H1 (cell line): Measurements from ENCODE around the gene MYO18A. TPM values are rescaled to one million over a fixed set of nuclear protein-coding genes. Genes with fewer than 3 reads are reported as not detected.

ENCODE experiments used
- CTCF ChIA-PET: fragments of 300-600 bp; sonication (Branson Sonifier 250); formaldehyde crosslinking; loops from one replicate; lab custom pipeline; 2021; ENCODE audit not compliant: partially characterized antibody; lab: Charles Lee
- POLR2A ChIA-PET: fragments of 300-600 bp; sonication (Branson Sonifier 250); formaldehyde crosslinking; loops from one replicate; lab custom pipeline; 2021; ENCODE audit warnings: inconsistent platforms; ENCODE audit not compliant: partially characterized antibody; lab: Charles Lee
- DNase-seq, 2 experiments: peaks; one replicate each; pipeline versions ENCODE4 v3.0.0 to v3.0.0-alpha.2; 2010 to 2022; ENCODE audit warnings: low spot score in 2 of 2, low read depth in 1 of 2, mixed read lengths in 1 of 2
- FAIRE-seq: peaks from 2 replicates; lab custom pipeline; 2011; peaks lifted over from hg19 to GRCh38; lab: Jason Lieb, UNC
- H2AFZ ChIP-seq: 2 replicates; pipeline ENCODE4 v1.8.1; 2012; ENCODE audit warnings: low read length, inconsistent platforms
- H2AK5ac ChIP-seq: 2 replicates; pipeline ENCODE4 v1.6.1; 2013; ENCODE audit warnings: low read depth, low read length
- H2BK120ac ChIP-seq: replicated peaks from 2 replicates; pipeline ENCODE3; 2013; ENCODE audit warnings: low read depth, low read length, inconsistent platforms
- H2BK12ac ChIP-seq: 2 replicates; pipeline ENCODE4 v1.6.1; 2013; ENCODE audit warnings: low read depth, low read length
- H2BK15ac ChIP-seq: 2 replicates; pipeline ENCODE4 v1.6.1; 2013; ENCODE audit warnings: low read length
- H2BK20ac ChIP-seq: 2 replicates; pipeline ENCODE4 v1.6.1; 2013; ENCODE audit warnings: low read length
- H2BK5ac ChIP-seq: 2 replicates; pipeline ENCODE4 v1.6.1; 2013; ENCODE audit warnings: low read depth, low read length
- H3K14ac ChIP-seq: 2 replicates; pipeline ENCODE4 v1.6.1; 2013; ENCODE audit warnings: inconsistent platforms; ENCODE audit not compliant: insufficient read length
- H3K18ac ChIP-seq: 2 replicates; pipeline ENCODE4 v1.6.1; 2013; ENCODE audit warnings: low read length; ENCODE audit errors: extremely low read depth
- H3K23ac ChIP-seq: 2 replicates; pipeline ENCODE4 v1.6.1; 2013; ENCODE audit warnings: inconsistent platforms; ENCODE audit not compliant: insufficient read length
- H3K23me2 ChIP-seq: 2 replicates; pipeline ENCODE4 v1.6.1; 2013; ENCODE audit warnings: low read depth, low read length
- H3K27ac ChIP-seq: 2 replicates; pipeline ENCODE4 v1.6.1; 2011; ENCODE audit warnings: low read depth, low read length, inconsistent platforms
- H3K27me3 ChIP-seq, 4 experiments: replicated peaks in 1 of 4; 1 replicate in 1 of 4; 2 replicates in 3 of 4; pipeline versions ENCODE4 v1.6.1 to v1.8.1; 2011 to 2013; ENCODE audit warnings: low read length in 3 of 4, mild to moderate bottlenecking in 3 of 4, inconsistent platforms in 2 of 4, mixed read lengths in 2 of 4, moderate library complexity in 1 of 4; ENCODE audit not compliant: control insufficient read depth in 3 of 4, insufficient read depth in 3 of 4; ENCODE audit errors: extremely low read depth in 1 of 4
- H3K36me3 ChIP-seq, 4 experiments: 2 replicates each; pipeline versions ENCODE4 v1.6.1 to v1.8.1; 2011 to 2013; ENCODE audit warnings: mild to moderate bottlenecking in 4 of 4, low read length in 3 of 4, moderate library complexity in 2 of 4, control low read depth in 1 of 4, inconsistent platforms in 1 of 4; ENCODE audit not compliant: insufficient read depth in 4 of 4, control insufficient read depth in 2 of 4
- H3K4ac ChIP-seq: replicated peaks from 2 replicates; pipeline ENCODE3; 2013; ENCODE audit warnings: low read length, low read depth, mixed read lengths, inconsistent platforms; ENCODE audit not compliant: insufficient read length
- H3K4me1 ChIP-seq, 4 experiments: replicated peaks in 1 of 4; 1 replicate in 1 of 4; 2 replicates in 3 of 4; pipeline versions ENCODE4 v1.6.1 to v1.8.1; 2011 to 2013; ENCODE audit warnings: low read length in 3 of 4, inconsistent platforms in 2 of 4, mixed read lengths in 1 of 4; ENCODE audit not compliant: insufficient read depth in 4 of 4, control insufficient read depth in 3 of 4
- H3K4me2 ChIP-seq, 2 experiments: 2 replicates each; pipeline versions ENCODE4 v1.6.1 to v1.8.1; 2011 to 2013; ENCODE audit warnings: low read depth in 2 of 2, low read length in 2 of 2, control low read depth in 1 of 2, inconsistent platforms in 1 of 2, mild to moderate bottlenecking in 1 of 2; ENCODE audit not compliant: insufficient read depth in 1 of 2
- H3K4me3 ChIP-seq, 4 experiments: fragments of 200-600, 300-600 bp in 1 of 4; sonication (generic), shearing (Covaris generic), sonication (Bioruptor Twin) in 1 of 4; 2 replicates each; pipeline versions ENCODE4 v1.5.1 to v1.8.1; 2011 to 2016; ENCODE audit warnings: low read length in 4 of 4, low read depth in 3 of 4, control low read depth in 2 of 4, inconsistent platforms in 2 of 4, mild to moderate bottlenecking in 2 of 4, mixed read lengths in 1 of 4, moderate library complexity in 1 of 4; ENCODE audit not compliant: insufficient read depth in 2 of 4; ENCODE audit errors: extremely low read depth in 1 of 4
- H3K56ac ChIP-seq: replicated peaks from 2 replicates; pipeline ENCODE3; 2013; ENCODE audit warnings: low read depth, mild to moderate bottlenecking, mixed read lengths, low read length, inconsistent platforms; ENCODE audit not compliant: insufficient read length
- H3K79me1 ChIP-seq: 2 replicates; pipeline ENCODE4 v1.6.1; 2013; ENCODE audit warnings: low read depth, low read length, control low read depth
- H3K79me2 ChIP-seq, 2 experiments: 2 replicates each; pipeline versions ENCODE4 v1.6.1 to v1.8.1; 2012 to 2013; ENCODE audit warnings: low read length in 2 of 2, mild to moderate bottlenecking in 2 of 2, inconsistent platforms in 1 of 2; ENCODE audit not compliant: insufficient read depth in 2 of 2, control insufficient read depth in 1 of 2
- H3K9ac ChIP-seq, 4 experiments: replicated peaks in 1 of 4; 1 replicate in 1 of 4; 2 replicates in 3 of 4; pipeline versions ENCODE4 v1.6.1 to v1.8.1; 2011 to 2013; ENCODE audit warnings: low read depth in 3 of 4, low read length in 3 of 4, control low read depth in 2 of 4, mild to moderate bottlenecking in 2 of 4, moderate library complexity in 2 of 4, inconsistent platforms in 1 of 4; ENCODE audit errors: extremely low read depth in 1 of 4
- H3K9me3 ChIP-seq, 2 experiments: 2 replicates each; pipeline versions ENCODE4 v1.6.1 to v1.8.1; 2012 to 2013; ENCODE audit warnings: mild to moderate bottlenecking in 2 of 2, moderate library complexity in 2 of 2, control low read depth in 1 of 2, inconsistent platforms in 1 of 2, low read depth in 1 of 2, low read length in 1 of 2, mixed read lengths in 1 of 2; ENCODE audit not compliant: insufficient read depth in 2 of 2
- H4K20me1 ChIP-seq, 2 experiments: replicated peaks in 1 of 2; 2 replicates each; pipeline versions ENCODE3 to v1.8.1; 2011 to 2013; ENCODE audit warnings: inconsistent platforms in 2 of 2, low read length in 2 of 2, mild to moderate bottlenecking in 1 of 2; ENCODE audit not compliant: insufficient read depth in 2 of 2, control insufficient read depth in 1 of 2
- H4K5ac ChIP-seq: 2 replicates; pipeline ENCODE4 v1.6.1; 2013; ENCODE audit warnings: low read length, low read depth, mixed read lengths, inconsistent platforms; ENCODE audit not compliant: insufficient read length
- H4K8ac ChIP-seq: 2 replicates; pipeline ENCODE4 v1.8.0; 2013; ENCODE audit warnings: mild to moderate bottlenecking, moderate library complexity, low read length, inconsistent platforms; ENCODE audit not compliant: insufficient read depth; ENCODE audit errors: extremely low read depth
- H4K91ac ChIP-seq: replicated peaks from 2 replicates; pipeline ENCODE3; 2013; ENCODE audit warnings: low read length, mixed read lengths, inconsistent platforms; ENCODE audit not compliant: insufficient read length
- BRCA1 ChIP-seq: IDR thresholded peaks from 2 replicates; pipeline ENCODE4 v1.6.1; 2012; ENCODE audit warnings: low read depth, low read length, improper control_type of control experiment
- CHD2 ChIP-seq: IDR thresholded peaks from 2 replicates; pipeline ENCODE4 v1.6.1; 2012; ENCODE audit warnings: low read length, improper control_type of control experiment
- CTBP2 ChIP-seq: IDR thresholded peaks from 2 replicates; pipeline ENCODE4 v1.7.0; 2011; ENCODE audit warnings: borderline replicate concordance, mild to moderate bottlenecking, moderate library complexity, mixed read lengths, low read length; ENCODE audit not compliant: insufficient read depth, insufficient read length
- EGR1 ChIP-seq: IDR thresholded peaks from 2 replicates; pipeline ENCODE4 v1.6.1; 2011; ENCODE audit warnings: low read depth, low read length, borderline replicate concordance
- POU5F1 ChIP-seq: IDR thresholded peaks from 2 replicates; pipeline ENCODE4 v1.6.1; 2011; ENCODE audit warnings: low read depth, mild to moderate bottlenecking, low read length, moderate library complexity
- TAF1 ChIP-seq: IDR thresholded peaks from 2 replicates; pipeline ENCODE4 v1.6.1; 2011; ENCODE audit warnings: mild to moderate bottlenecking, low read depth, low read length
- WGBS, 2 experiments: shearing (Covaris generic) in 1 of 2; methylation state at CpG; one replicate each; pipeline versions ENCODE4 v1.1.6 to v1.1.7; 2013 to 2015; ENCODE audit warnings: low lambda C conversion rate in 2 of 2, mixed read lengths in 2 of 2, inconsistent platforms in 1 of 2, low coverage in 1 of 2, missing lambda C conversion rate in 1 of 2; ENCODE audit not compliant: insufficient replicate concordance in 2 of 2, insufficient coverage in 1 of 2, insufficient read length in 1 of 2; ENCODE audit errors: extremely low coverage in 1 of 2, missing lambda C conversion rate in 1 of 2; 5-methylcytosine and 5-hydroxymethylcytosine counted together
- polyA plus RNA-seq, 7 experiments: library from polyadenylated mRNA; depleted of rRNA in 3 of 7; stranded (reverse) in 5 of 7; unstranded in 2 of 7; fragments of >200 nt in 5 of 7; fragments of 200-250 nt in 2 of 7; gene quantifications; 1 replicate in 5 of 7; 2 replicates in 1 of 7; 4 replicates in 1 of 7; pipeline versions ENCODE4 v1.2.1 to v1.2.3, GENCODE V29; 2011 to 2013; ENCODE audit warnings: missing spikeins in 2 of 7, mixed read lengths in 2 of 7
- total RNA-seq: library from RNA; stranded (reverse); fragmentation: NEBNext Ultra II Directional; extraction: Animal tissue kit (Norgen Biotek cat#: 25700); gene quantifications from 2 replicates; pipeline ENCODE4 v1.2.1, GENCODE V29; 2021
- TF ChIP-seq, protein P1 (sequence below): IDR thresholded peaks from 2 replicates; pipeline ENCODE4 v1.6.1; 2012; ENCODE audit warnings: low read length, inconsistent platforms
- TF ChIP-seq, protein P2 (sequence below): IDR thresholded peaks from 2 replicates; pipeline ENCODE4 v1.6.1; 2011; ENCODE audit warnings: low read length, improper control_type of control experiment

The MYO18A gene
- total and polyA plus RNA-seq, 2 of the 8 experiments (the other 6 are each of a cell fraction or from before 2014, with no cell fraction given): 7.6 to 43.8 TPM

DNA sequence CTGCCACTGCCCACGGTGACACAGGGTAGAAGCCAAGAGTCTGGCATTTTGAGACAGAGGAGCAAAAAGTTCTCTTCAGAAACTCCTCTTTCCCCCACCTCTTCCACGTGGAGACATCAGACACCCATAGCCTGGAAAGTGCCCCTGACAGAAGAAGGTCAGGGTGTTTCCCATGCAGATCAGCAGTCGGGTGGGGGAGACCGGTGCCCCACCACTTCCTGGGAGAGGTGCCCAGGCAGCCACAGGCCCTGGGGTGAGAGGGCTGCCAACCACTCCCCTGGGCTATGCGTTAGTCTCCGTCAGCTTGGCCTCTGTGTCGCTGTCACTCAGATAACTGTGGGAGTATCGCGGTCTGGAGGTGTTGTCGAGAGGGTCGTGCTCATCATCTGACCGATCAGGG, 105.7 kb downstream of the MYO18A start:
- Histone ChIP-seq H4K8ac (no peak overlapping the region), H2BK15ac (no peak overlapping the region), H3K14ac (no peak overlapping the region), H3K18ac (no peak overlapping the region), H3K4me3 (no peak overlapping the region), H4K5ac (no peak overlapping the region), H3K79me2 (no peaks in the 10 kb centered on the region), H2BK20ac (peak overlapping the region; percentile 25; the same call in 1 of the 2 replicates), H2BK5ac (no peak overlapping the region), H2AK5ac (no peak overlapping the region), H3K23ac (no peak overlapping the region), H4K20me1 (no peaks in the 10 kb centered on the region), H2BK120ac (no peak overlapping the region), H3K27me3 (no peaks in the 10 kb centered on the region), H3K56ac (no peak overlapping the region), H3K36me3 (peaks cover 0 to 9% (median under 1%) of the 10 kb centered on the region in 4 experiments; a peak in 2 of 8 replicates), H3K23me2 (no peaks in the 10 kb centered on the region), H3K4me1 (peaks cover 14 to 35% (median 24%) of the 10 kb centered on the region in 4 experiments), H2BK12ac (no peak overlapping the region; the same call in 1 of the 2 replicates), H3K4ac (no peak overlapping the region), H3K27ac (no peak overlapping the region), H3K4me2 (no peak overlapping the region), H4K91ac (no peak overlapping the region), H3K9ac (no peak overlapping the region), H3K9me3 (no peaks in the 10 kb centered on the region), H3K79me1 (no peaks in the 10 kb centered on the region), H2AFZ (no peak overlapping the region)
- CTCF ChIA-PET: interaction anchor here (1.0 kb wide), 1 partner anchor 109 kb away, joined by 3 read pairs; no protein-coding TSS in a partner anchor
- DNase-seq (no peak), FAIRE-seq (no peak)
- POLR2A ChIA-PET: interaction anchor here (1.1 to 2.9 kb wide), 2 partner anchors 11 to 23 kb away, joined by 3 to 6 read pairs; no protein-coding TSS in a partner anchor
- 95% methylated on average over 12 of the region's 12 CpGs; no CpG with 5 or more reads in 1 of the 2 experiments for WGBS, 2 experiments
- TF ChIP-seq POU5F1 (no peak), TAF1 (no peak), EGR1 (no peak), BRCA1 (no peak), CHD2 (no peak), CTBP2 (no peak)
- TF ChIP-seq, protein P1, sequence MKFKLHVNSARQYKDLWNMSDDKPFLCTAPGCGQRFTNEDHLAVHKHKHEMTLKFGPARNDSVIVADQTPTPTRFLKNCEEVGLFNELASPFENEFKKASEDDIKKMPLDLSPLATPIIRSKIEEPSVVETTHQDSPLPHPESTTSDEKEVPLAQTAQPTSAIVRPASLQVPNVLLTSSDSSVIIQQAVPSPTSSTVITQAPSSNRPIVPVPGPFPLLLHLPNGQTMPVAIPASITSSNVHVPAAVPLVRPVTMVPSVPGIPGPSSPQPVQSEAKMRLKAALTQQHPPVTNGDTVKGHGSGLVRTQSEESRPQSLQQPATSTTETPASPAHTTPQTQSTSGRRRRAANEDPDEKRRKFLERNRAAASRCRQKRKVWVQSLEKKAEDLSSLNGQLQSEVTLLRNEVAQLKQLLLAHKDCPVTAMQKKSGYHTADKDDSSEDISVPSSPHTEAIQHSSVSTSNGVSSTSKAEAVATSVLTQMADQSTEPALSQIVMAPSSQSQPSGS: no peak
- TF ChIP-seq, protein P2, sequence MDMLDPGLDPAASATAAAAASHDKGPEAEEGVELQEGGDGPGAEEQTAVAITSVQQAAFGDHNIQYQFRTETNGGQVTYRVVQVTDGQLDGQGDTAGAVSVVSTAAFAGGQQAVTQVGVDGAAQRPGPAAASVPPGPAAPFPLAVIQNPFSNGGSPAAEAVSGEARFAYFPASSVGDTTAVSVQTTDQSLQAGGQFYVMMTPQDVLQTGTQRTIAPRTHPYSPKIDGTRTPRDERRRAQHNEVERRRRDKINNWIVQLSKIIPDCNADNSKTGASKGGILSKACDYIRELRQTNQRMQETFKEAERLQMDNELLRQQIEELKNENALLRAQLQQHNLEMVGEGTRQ: no peak
